Naive thymus-derived CD4-positive, alpha-beta T cell (primary cell): ENCODE results near the gene ERFL. TPM values are rescaled to one million over a fixed set of nuclear protein-coding genes. Genes with fewer than 3 reads are reported as not detected.

Experiments
- ATAC-seq: fragments of 150-1000 bp; cut with Tn5 transposase; 2 replicates; pipeline ENCODE4 v1.10.0; 2021; ENCODE audit warnings: mild to moderate bottlenecking, moderate library complexity
- CTCF ChIA-PET: fragments of 350-600 bp; sonication (Branson Sonifier 250); formaldehyde crosslinking; loops from one replicate; lab custom pipeline; 2021; ENCODE audit warnings: antibody characterized with exemption; lab: Charles Lee
- POLR2A ChIA-PET: fragments of 350-600 bp; sonication (Branson Sonifier 250); formaldehyde crosslinking; loops from one replicate; lab custom pipeline; 2021; ENCODE audit warnings: antibody characterized with exemption, inconsistent platforms; lab: Charles Lee
- DNase-seq, 9 donors: peaks; one replicate each; pipeline versions ENCODE4 v3.0.0 to v3.0.0-alpha.2; 2020 to 2022; ENCODE audit warnings: mixed read lengths in 1 of 9
- H3K27ac ChIP-seq: one replicate; pipeline ENCODE4 v1.7.0; 2013; ENCODE audit warnings: mild to moderate bottlenecking, low read depth, low read length, moderate library complexity
- H3K27me3 ChIP-seq, 2 donors: one replicate each; pipeline ENCODE4 v1.7.0; 2013; ENCODE audit warnings: low read length in 2 of 2, mild to moderate bottlenecking in 2 of 2, moderate library complexity in 2 of 2; ENCODE audit not compliant: control insufficient read depth in 2 of 2, insufficient read depth in 2 of 2
- H3K36me3 ChIP-seq, 3 experiments: 1 replicate in 2 of 3; 2 replicates in 1 of 3; pipeline ENCODE4 v1.7.0; 2013; ENCODE audit warnings: low read length in 3 of 3, mild to moderate bottlenecking in 3 of 3, moderate library complexity in 1 of 3; ENCODE audit not compliant: insufficient read depth in 3 of 3, control insufficient read depth in 2 of 3
- H3K4me1 ChIP-seq, 2 donors: one replicate each; pipeline ENCODE4 v1.7.0; 2013; ENCODE audit warnings: low read length in 2 of 2, mild to moderate bottlenecking in 2 of 2, moderate library complexity in 1 of 2; ENCODE audit not compliant: control insufficient read depth in 2 of 2, insufficient read depth in 2 of 2
- H3K4me3 ChIP-seq: 2 replicates; pipeline ENCODE4 v1.7.0; 2013; ENCODE audit warnings: mild to moderate bottlenecking, low read length
- H3K9me3 ChIP-seq, 3 experiments: 1 replicate in 2 of 3; 2 replicates in 1 of 3; pipeline ENCODE4 v1.7.0; 2013; ENCODE audit warnings: low read length in 3 of 3; ENCODE audit not compliant: control insufficient read depth in 2 of 3
- H3K27ac Mint-ChIP-seq, 9 donors: one replicate each; pipeline ENCODE4 v1.8.0; 2020 to 2022; ENCODE audit warnings: mixed read lengths in 9 of 9, mild to moderate bottlenecking in 8 of 9, moderate library complexity in 5 of 9, inconsistent platforms in 2 of 9
- H3K27me3 Mint-ChIP-seq, 5 donors: one replicate each; pipeline ENCODE4 v1.8.0; 2021 to 2022; ENCODE audit warnings: mixed read lengths in 5 of 5, mild to moderate bottlenecking in 1 of 5
- H3K36me3 Mint-ChIP-seq, 5 donors: one replicate each; pipeline ENCODE4 v1.8.0; 2020 to 2022; ENCODE audit warnings: mixed read lengths in 5 of 5, mild to moderate bottlenecking in 3 of 5, inconsistent platforms in 1 of 5
- H3K4me1 Mint-ChIP-seq, 7 donors: one replicate each; pipeline ENCODE4 v1.8.0; 2020 to 2022; ENCODE audit warnings: mixed read lengths in 7 of 7, mild to moderate bottlenecking in 3 of 7, inconsistent platforms in 1 of 7
- H3K4me3 Mint-ChIP-seq, 10 donors: one replicate each; pipeline ENCODE4 v1.8.0; 2020 to 2022; ENCODE audit warnings: mild to moderate bottlenecking in 10 of 10, mixed read lengths in 10 of 10, moderate library complexity in 6 of 10, inconsistent platforms in 2 of 10
- H3K9me3 Mint-ChIP-seq, 11 donors: one replicate each; pipeline ENCODE4 v1.8.0; 2020 to 2022; ENCODE audit warnings: mixed read lengths in 11 of 11, mild to moderate bottlenecking in 4 of 11, inconsistent platforms in 1 of 11, moderate library complexity in 1 of 11
- intact Hi-C, 2 donors: fragments of 100-400 bp; cut with micrococcal nuclease; formaldehyde crosslinking; loops; one replicate each; pipeline ENCODE4 v1.15.1; 2023
- polyA plus RNA-seq, 2 donors: library from polyadenylated mRNA; unstranded; fragments of 300-500 nt; fragmentation: Illumina TruSeq; gene quantifications; one replicate each; pipeline ENCODE4 v1.2.3, GENCODE V29; 2021
- total RNA-seq, 6 experiments: library from RNA in 5 of 6; stranded (reverse) in 5 of 6; gene quantifications; 1 replicate in 5 of 6; 2 replicates in 1 of 6; pipeline ENCODE4 v1.2.3 and lab custom pipeline; 2021 to 2026

ERFL gene
- total and polyA plus RNA-seq, 7 experiments from 2014 or later: 3.0 to 15.0 (median 8.0) TPM; not detected in 2

DNA sequence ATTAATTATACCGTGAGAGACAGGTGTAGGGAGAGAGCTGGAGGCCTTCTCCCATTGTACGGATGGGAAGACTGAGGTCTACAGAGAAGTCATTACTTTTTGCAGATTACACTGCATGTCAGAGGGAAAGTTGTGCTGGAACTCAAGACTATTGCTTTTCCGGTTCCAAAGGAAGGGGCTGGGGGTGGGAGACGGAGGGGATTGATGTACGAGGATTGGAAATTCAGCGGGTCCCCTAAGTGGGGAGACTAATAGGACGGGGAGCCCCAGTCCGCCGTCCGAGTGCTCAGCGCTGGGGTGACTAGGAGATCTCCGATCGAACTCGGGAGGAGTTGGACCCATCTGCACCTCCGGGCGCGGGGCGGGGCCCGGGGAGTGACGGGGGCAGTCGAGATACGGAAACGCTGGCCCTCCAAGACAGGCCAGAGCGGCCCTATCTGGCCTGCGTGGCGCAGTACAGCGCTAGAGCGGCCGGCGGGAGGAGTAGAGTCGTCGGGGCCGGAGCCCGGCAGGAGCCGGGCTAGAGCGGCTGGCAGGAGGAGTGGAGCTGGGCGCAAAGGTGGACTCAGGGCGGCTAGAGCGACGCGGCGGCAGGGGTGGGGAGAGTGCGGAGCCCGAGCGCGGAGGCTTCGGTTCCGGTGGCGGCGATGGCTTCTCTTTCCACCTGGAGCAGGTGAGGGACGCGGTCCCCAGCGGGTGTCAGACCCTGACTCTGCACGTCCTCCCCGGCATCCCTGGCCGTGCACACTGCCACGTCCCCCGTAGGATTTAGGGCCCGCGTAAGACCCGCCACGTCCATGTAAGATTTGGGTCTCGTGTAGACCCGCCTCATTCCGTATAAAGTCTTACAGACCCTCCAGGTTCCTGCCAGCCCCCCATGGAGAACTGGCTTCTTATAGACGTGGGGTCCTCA, 44.2 kb downstream of the ERFL start:
- peak overlapping the region; percentile 93 to 99 (median 98) for H3K27ac Mint-ChIP-seq
- DNase-seq: peak; percentile 69 to 91 (median 79)
- intact Hi-C loops: loop anchor here (1.0 to 10.0 kb wide), 9 partner anchors 25 to 401 kb away; partner anchors contain the start of genes GRIK5 (in 2 of the 2), ZNF574 (in 2 of the 2), DEDD2 (in 1 of the 2) and GSK3A (in 1 of the 2)

GRCh38 chr19:41883463-41883820, 44.8 kb downstream of the ERFL start:
- peaks cover 34 to 44% of the 10 kb centered on the region in 2 donors for H3K4me1 ChIP-seq
- CTCF ChIA-PET: interaction anchor here (1.0 to 9.0 kb wide), 2 partner anchors 10 to 23 kb away, joined by 3 to 151 read pairs; partner anchors contain the start of genes CD79A and RPS19
- peaks cover 19 to 40% (median 27%) of the 10 kb centered on the region in 5 donors for H3K36me3 Mint-ChIP-seq

More for the DNA sequence above, 44.2 kb downstream of the ERFL start:
- Mint-ChIP-seq H3K4me1 (peaks cover 41 to 58% (median 51%) of the 10 kb centered on the region in 7 donors), H3K27me3 (no peaks in the 10 kb centered on the region), H3K4me3 (peak overlapping the region; percentile 92 to 100 (median 98)), H3K36me3 (peaks cover 21 to 44% (median 27%) of the 10 kb centered on the region in 5 donors), H3K9me3 (peaks cover 0 to 4% (median 0%) of the 10 kb centered on the region in 11 donors)
- peak; percentile 82 for ATAC-seq
- ChIA-PET POLR2A (interaction anchor here (0.9 to 13.3 kb wide), 11 partner anchors 8 to 74 kb away, joined by 3 to 565 read pairs (median 9); partner anchors contain the start of genes CD79A, ERFL and RPS19), CTCF (interaction anchor here (0.6 to 9.0 kb wide), 3 partner anchors 10 to 26 kb away, joined by 3 to 151 read pairs (median 3); partner anchors contain the start of genes CD79A and RPS19)
- Histone ChIP-seq H3K4me1 (peaks cover 34 to 44% of the 10 kb centered on the region in 2 donors), H3K4me3 (peak overlapping the region; percentile 99), H3K27ac (peak overlapping the region; percentile 84), H3K9me3 (no peaks in the 10 kb centered on the region), H3K27me3 (no peaks in the 10 kb centered on the region), H3K36me3 (peaks cover under 1 to 23% (median 1%) of the 10 kb centered on the region in 3 experiments)

GRCh38 chr19:41882568-41883462, 45.4 kb downstream of the ERFL start, which contains the start of gene ARHGEF1:
Gene ARHGEF1 (plus strand): TSS chr19:41883184. CDS start chr19:41888083, 4,899 bp downstream.
- Histone ChIP-seq H3K36me3 (peaks cover 0 to 23% (median 0%) of the 10 kb centered on the region in 3 experiments), H3K4me3 (peak within 1 kb of the TSS; percentile 99), H3K27ac (peak within 1 kb of the TSS; percentile 84), H3K9me3 (no peaks in the 10 kb centered on the region), H3K27me3 (no peaks in the 10 kb centered on the region), H3K4me1 (peaks cover 40 to 46% of the 10 kb centered on the region in 2 donors)
- DNase-seq (peak; percentile 47 to 76 (median 66)), ATAC-seq (no peak)
- H3K27me3 Mint-ChIP-seq: no peaks in the 10 kb centered on the region
- peak within 1 kb of the TSS; percentile 93 to 100 (median 98) for H3K4me3 Mint-ChIP-seq
- peaks cover 0 to 4% (median 0%) of the 10 kb centered on the region in 11 donors for H3K9me3 Mint-ChIP-seq
- intact Hi-C loops: loop anchor here (5.0 to 10.0 kb wide), 6 partner anchors 192 to 402 kb away; partner anchors contain the start of genes GRIK5 (in 2 of the 2), ZNF574 (in 2 of the 2), DEDD2 (in 1 of the 2) and GSK3A (in 1 of the 2)
- peaks cover 35 to 57% (median 49%) of the 10 kb centered on the region in 7 donors for H3K4me1 Mint-ChIP-seq
- ChIA-PET CTCF (interaction anchor here (1.0 to 9.0 kb wide), 2 partner anchors 9 to 23 kb away, joined by 3 to 151 read pairs; partner anchors contain the start of genes CD79A and RPS19), POLR2A (interaction anchor here (0.9 to 13.3 kb wide), 10 partner anchors 8 to 329 kb away, joined by 3 to 565 read pairs (median 50); partner anchors contain the start of genes CD79A, ERFL and RPS19)
- H3K36me3 Mint-ChIP-seq: peaks cover 16 to 34% (median 25%) of the 10 kb centered on the region in 5 donors
- H3K27ac Mint-ChIP-seq: peak within 1 kb of the TSS; percentile 93 to 100 (median 99)

More at GRCh38 chr19:41883463-41883820, 44.8 kb downstream of the ERFL start:
- H3K4me3 Mint-ChIP-seq: peak overlapping the region; percentile 92 to 100 (median 98)
- no peaks in the 10 kb centered on the region for H3K27me3 ChIP-seq
- peak in 1 of 9 donors; percentile 31 for DNase-seq
- H3K27me3 Mint-ChIP-seq: no peaks in the 10 kb centered on the region
- intact Hi-C loops: loop anchor here (5.0 to 10.0 kb wide), 6 partner anchors 191 to 401 kb away; partner anchors contain the start of genes GRIK5 (in 2 of the 2), ZNF574 (in 2 of the 2), DEDD2 (in 1 of the 2) and GSK3A (in 1 of the 2)
- peak overlapping the region; percentile 99 for H3K4me3 ChIP-seq
- no peak for ATAC-seq
- peak overlapping the region; percentile 84 for H3K27ac ChIP-seq
- H3K9me3 ChIP-seq: no peaks in the 10 kb centered on the region
- peaks cover 39 to 57% (median 47%) of the 10 kb centered on the region in 7 donors for H3K4me1 Mint-ChIP-seq
- peaks cover 0 to 4% (median 0%) of the 10 kb centered on the region in 11 donors for H3K9me3 Mint-ChIP-seq
- peaks cover 0 to 23% (median 0%) of the 10 kb centered on the region in 3 experiments for H3K36me3 ChIP-seq
- peak overlapping the region; percentile 93 to 99 (median 98) for H3K27ac Mint-ChIP-seq
- POLR2A ChIA-PET: interaction anchor here (0.9 to 13.3 kb wide), 8 partner anchors 9 to 68 kb away, joined by 3 to 565 read pairs (median 94); partner anchors contain the start of genes CD79A, ERFL and RPS19

- Histone ChIP-seq H3K27ac (peak overlapping the region; percentile 53), H3K4me3 (no peak overlapping the region), H3K36me3 (peaks cover 0 to 16% (median 0%) of the 10 kb centered on the region in 3 experiments), H3K27me3 (no peaks in the 10 kb centered on the region), H3K9me3 (no peaks in the 10 kb centered on the region), H3K4me1 (peaks cover 59 to 62% of the 10 kb centered on the region in 2 donors)
- Mint-ChIP-seq H3K9me3 (peaks cover 0 to 4% (median 0%) of the 10 kb centered on the region in 11 donors), H3K27ac (peak overlapping the region; percentile 24 to 99 (median 93)), H3K36me3 (peaks cover 10 to 16% (median 10%) of the 10 kb centered on the region in 5 donors), H3K27me3 (no peaks in the 10 kb centered on the region), H3K4me1 (peaks cover 39 to 74% (median 57%) of the 10 kb centered on the region in 7 donors), H3K4me3 (peak overlapping the region in 9 of 10 donors; percentile 8 to 73 (median 34))
- no peak for DNase-seq
- no peak for ATAC-seq
- intact Hi-C loops: loop anchor here (5.0 to 10.0 kb wide), 6 partner anchors 194 to 404 kb away; partner anchors contain the start of genes GRIK5 (in 2 of the 2), ZNF574 (in 2 of the 2), DEDD2 (in 1 of the 2) and GSK3A (in 1 of the 2)
- POLR2A ChIA-PET: interaction anchor here (0.6 to 13.3 kb wide), 4 partner anchors 7 to 308 kb away, joined by 3 to 565 read pairs (median 12); partner anchors contain the start of genes CD79A and RPS19
- CTCF ChIA-PET: no interaction called here
Measured at GRCh38 chr19:41880329-41880708, 47.9 kb downstream of the ERFL start.

DNA sequence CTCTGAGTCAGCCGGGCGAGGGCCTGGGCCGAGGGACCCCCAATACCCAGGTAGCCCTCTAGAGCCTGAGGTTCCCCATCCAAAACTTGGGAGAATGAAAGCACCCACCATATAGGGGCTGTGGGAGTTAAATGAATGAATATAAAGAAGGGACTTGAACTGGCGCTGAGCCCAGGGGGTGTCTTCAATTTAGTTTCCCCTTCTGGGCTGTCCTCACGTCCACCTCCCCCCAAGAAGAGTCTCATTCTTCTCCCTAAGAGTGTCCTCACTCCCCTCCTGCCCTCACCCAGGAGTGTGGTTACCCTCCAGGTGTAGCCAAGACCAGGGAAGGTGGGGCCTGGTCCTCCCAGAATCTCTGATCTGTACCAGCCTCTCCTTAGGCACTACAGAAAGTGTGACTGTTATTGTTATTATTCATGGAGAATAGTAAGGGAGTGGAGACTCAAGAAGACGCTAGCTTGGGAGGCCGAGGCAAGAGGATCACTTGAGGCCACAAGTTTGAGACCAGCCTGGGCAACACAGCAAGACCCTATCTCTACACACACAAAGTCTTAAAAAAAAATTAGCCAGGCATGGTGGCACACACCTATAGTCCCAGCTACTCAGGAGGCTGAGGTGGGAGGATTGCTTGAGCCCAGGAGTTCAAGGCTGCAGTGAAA, 48.5 kb downstream of the ERFL start:
- intact Hi-C loops: loop anchor here (5.0 to 10.0 kb wide), 6 partner anchors 195 to 405 kb away; partner anchors contain the start of genes GRIK5 (in 2 of the 2), ZNF574 (in 2 of the 2), DEDD2 (in 1 of the 2) and GSK3A (in 1 of the 2)
- ChIA-PET POLR2A (interaction anchor here (0.6 to 13.3 kb wide), 4 partner anchors 6 to 308 kb away, joined by 3 to 565 read pairs (median 12); partner anchors contain the start of genes CD79A and RPS19), CTCF (no interaction called here)
- H3K4me1 ChIP-seq: peaks cover 63 to 65% of the 10 kb centered on the region in 2 donors
- H3K4me1 Mint-ChIP-seq: peaks cover 35 to 72% (median 55%) of the 10 kb centered on the region in 7 donors
- H3K27ac ChIP-seq: peak overlapping the region; percentile 86
- peak overlapping the region in 9 of 10 donors; percentile 8 to 73 (median 34) for H3K4me3 Mint-ChIP-seq
- H3K27me3 Mint-ChIP-seq: no peaks in the 10 kb centered on the region
- no peak for ATAC-seq
- H3K36me3 ChIP-seq: peaks cover 0 to 16% (median 0%) of the 10 kb centered on the region in 3 experiments
- peak overlapping the region; percentile 33 to 99 (median 93) for H3K27ac Mint-ChIP-seq
- DNase-seq: no peak
- no peak overlapping the region for H3K4me3 ChIP-seq
- H3K9me3 ChIP-seq: no peaks in the 10 kb centered on the region
- no peaks in the 10 kb centered on the region for H3K27me3 ChIP-seq
- H3K9me3 Mint-ChIP-seq: peaks cover 0 to 4% (median 0%) of the 10 kb centered on the region in 11 donors
- H3K36me3 Mint-ChIP-seq: peaks cover 6 to 14% (median 10%) of the 10 kb centered on the region in 5 donors
